ENCODE results near the gene G6PC2.
"Not testable (repeated sequence)": the region's sequence is repeated elsewhere in the genome, so short reads cannot be mapped to it uniquely, and the experiment has no call there.

Gene G6PC2

GRCh38 chr2:168904358-168904757 lies 3.3 kb downstream of the G6PC2 start:
- DNase-seq (ENCODE audit: low spot score), result no peak

DNA sequence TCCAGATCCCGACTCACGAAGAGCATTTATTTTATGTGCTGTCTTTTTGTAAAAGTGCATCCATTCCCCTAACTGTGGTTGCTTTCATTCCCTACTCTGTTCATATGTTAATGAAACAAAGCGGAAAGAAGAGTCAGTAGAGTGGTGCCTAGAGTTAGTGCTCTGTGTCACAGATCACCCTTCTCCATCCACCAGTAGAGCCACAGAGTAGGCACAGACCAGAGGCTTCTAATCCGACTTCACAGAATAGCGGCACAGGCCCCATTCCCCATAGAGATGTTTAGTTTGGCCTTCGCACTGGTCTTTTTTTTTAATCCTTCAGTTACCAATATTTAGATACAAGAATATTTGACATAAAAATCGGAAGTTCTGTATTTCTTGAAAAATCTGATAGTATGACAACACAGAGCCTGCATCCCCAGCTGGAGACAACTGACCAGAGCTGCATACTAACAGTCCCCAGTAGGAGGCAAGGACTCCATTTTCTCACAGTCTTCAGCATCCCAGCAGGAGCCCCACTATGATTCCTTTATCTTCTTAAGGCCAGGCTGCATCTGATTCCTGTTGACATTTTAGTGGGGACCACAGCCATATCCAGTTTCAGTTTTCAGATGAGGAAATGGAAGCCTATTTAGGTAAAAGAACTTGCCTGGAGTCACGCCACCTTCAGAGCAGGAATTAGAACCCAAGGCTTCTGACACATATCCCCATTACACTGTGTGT lies 7.0 kb downstream of the G6PC2 start:
- DNase-seq (ENCODE audit: low spot score), result no peak

- DNase-seq (ENCODE audit: low spot score), result no peak
Measured at GRCh38 chr2:168910330-168910729, 9.2 kb downstream of the G6PC2 start.

GRCh38 chr2:168912466-168912865 lies 11.4 kb downstream of the G6PC2 start:
- no peak for DNase-seq (ENCODE audit: low spot score)

- DNase-seq (ENCODE audit: low spot score), result peak; percentile 21
Measured at GRCh38 chr2:168912901-168913369, 11.8 kb downstream of the G6PC2 start.

DNA sequence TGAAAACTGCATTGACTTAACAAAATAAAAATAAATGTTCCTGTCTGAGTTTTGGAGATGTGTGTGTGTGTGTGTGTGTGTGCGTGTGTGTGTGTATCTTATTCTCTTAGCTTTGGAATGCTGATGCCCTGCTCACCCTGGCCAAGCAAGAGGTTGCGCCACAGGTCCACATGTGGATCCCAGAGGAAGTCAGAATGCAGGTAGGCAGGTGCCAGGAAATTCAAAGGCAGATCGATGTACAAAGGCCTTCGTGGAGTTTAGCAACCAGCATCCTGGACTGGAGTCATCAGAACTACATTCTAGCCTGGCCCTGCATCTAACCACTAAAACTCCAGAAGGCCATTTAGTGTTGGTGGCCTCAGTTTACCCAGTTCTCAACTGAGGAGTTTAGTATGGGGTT lies 12.4 kb downstream of the G6PC2 start:
- no peak for DNase-seq (ENCODE audit: low spot score)

GRCh38 chr2:168915441-168916330 lies 14.6 kb downstream of the G6PC2 start:
- no peak for DNase-seq (ENCODE audit: low spot score)

GRCh38 chr2:168916331-168916675 lies 15.2 kb downstream of the G6PC2 start:
- no peak for DNase-seq (ENCODE audit: low spot score)

- peak; percentile 37 for DNase-seq (ENCODE audit: low spot score)
Measured at GRCh38 chr2:168920504-168921157, 19.5 kb downstream of the G6PC2 start.

DNA sequence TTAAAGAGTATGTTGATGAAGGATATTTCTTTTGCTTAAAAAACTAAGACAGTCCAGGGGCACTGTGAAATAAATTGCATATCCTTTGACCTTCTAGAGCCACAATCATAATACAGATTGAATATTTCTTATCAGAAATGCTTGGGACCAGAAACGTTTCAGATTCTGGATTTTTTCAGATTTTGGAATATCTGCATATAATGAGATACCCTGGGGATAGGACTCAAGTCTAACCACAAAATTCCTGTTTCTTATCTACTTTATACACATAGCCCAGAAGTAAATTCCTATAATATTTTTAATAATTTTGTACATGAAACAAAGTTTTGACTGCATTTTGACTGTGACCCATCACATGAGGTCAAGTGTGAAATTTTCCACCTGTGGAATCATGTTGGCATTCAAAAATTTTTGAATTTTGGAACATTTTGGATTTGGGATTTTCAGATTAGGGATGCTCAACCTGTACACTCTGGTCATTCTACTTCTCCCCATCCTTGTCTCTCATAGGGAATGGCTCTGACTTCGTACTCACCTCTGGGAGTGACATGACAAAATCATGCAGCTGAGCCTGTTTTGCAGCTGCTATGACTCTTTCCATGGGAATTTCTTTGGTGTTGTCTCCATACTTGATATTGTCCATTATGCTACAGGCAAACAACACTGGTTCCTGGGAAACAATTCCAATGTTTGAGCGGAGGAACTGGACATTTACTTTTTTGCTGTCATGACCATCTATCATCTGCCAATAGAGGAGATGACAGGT lies 25.7 kb downstream of the G6PC2 start:
- DNase-seq (ENCODE audit: low spot score), result no peak

DNA sequence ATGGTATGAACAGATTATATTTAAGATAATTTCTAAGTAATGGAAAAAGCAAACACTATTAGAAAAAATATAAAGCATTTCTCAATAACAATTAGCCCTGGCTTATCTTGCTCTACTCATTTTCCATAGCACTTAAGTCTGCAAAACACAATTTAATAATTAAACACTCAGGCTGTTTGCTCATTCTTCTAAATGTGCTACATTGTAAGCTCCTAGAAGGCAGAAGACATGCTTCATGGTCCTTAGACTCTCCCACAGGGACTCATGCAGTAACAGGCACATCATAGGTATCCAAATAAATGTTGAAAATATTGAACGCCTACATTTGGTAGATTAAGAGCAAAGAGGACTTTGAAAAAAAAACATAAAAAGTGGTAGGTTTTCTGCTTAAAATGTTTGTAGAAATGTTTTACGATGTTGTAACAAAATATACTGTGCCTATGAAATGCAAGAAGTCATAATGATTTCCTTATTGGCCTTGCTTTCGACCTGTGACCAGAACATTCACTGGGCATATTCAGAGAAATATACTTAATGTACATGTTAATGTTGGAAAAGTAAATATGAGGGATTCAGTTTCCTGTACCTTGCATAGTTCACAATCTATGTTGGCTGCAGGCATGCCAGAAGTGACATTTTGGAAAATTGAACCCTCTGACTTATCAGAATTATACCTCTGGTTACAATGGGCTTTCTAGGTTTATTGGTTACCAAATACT lies 27.2 kb downstream of the G6PC2 start:
- DNase-seq (ENCODE audit: low spot score), result no peak

GRCh38 chr2:168929031-168929430 lies 27.9 kb downstream of the G6PC2 start:
- no peak for DNase-seq (ENCODE audit: low spot score)

GRCh38 chr2:168930242-168930641 lies 29.2 kb downstream of the G6PC2 start:
- no peak for DNase-seq (ENCODE audit: low spot score)

GRCh38 chr2:168932174-168932573 lies 31.1 kb downstream of the G6PC2 start:
- DNase-seq (ENCODE audit: low spot score), result not testable (repeated sequence)

GRCh38 chr2:168934826-168935225 lies 33.7 kb downstream of the G6PC2 start:
- no peak for DNase-seq (ENCODE audit: low spot score)

- peak; percentile 25 for DNase-seq (ENCODE audit: low spot score)
Measured at GRCh38 chr2:168935810-168936581, 34.9 kb downstream of the G6PC2 start.

DNA sequence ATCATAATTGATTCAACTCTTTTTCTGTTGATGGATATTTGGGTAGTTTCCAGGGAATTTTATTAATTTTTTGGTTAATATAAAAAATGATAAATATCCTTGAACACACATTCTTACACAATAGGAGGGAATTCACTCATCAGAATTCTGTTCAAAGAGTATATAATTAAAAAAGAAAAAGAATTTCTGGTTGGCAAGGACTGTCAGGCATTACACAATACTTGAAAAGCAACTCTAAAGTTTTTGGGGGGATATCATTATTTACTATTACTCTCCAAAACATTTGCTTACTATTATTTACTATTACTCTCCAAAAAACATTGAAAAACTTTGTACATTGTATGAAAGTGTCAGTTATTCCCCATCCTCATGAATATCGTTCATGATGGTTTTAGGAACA lies 38.0 kb downstream of the G6PC2 start:
- no peak for DNase-seq (ENCODE audit: low spot score)

- DNase-seq (ENCODE audit: low spot score), result no peak
Measured at GRCh38 chr2:168939918-168940317, 38.8 kb downstream of the G6PC2 start.

- DNase-seq (ENCODE audit: low spot score), result no peak
Measured at GRCh38 chr2:168941297-168941696, 40.2 kb downstream of the G6PC2 start.

DNA sequence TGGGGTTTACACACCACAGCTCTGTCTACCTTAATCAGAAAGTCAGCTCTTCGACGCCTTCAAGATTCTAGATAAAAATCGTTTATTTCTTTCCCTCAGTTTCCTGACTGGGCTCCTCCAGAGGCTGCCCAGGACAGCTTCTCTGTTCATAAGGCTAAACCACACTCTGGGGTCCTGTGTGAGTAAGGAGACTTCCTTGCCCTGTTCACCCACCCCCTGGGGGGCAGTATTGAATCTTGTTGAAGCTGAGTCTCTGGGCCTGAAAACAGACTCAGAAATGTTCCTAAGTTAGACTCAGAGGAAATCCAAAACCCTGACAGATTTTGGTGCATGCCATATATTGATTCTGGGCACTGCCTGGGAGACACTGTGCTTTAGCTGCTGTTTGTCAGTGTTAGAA lies 43.0 kb downstream of the G6PC2 start:
- no peak for DNase-seq (ENCODE audit: low spot score)

- DNase-seq (ENCODE audit: low spot score), result no peak
Measured at GRCh38 chr2:168945508-168945907, 44.4 kb downstream of the G6PC2 start.

Measured in AG08395 (cell line).